Neural progenitor cell (in vitro differentiated cells): ENCODE measurements around the gene GABARAPL1. TPM values are rescaled to one million over a fixed set of nuclear protein-coding genes. Genes with fewer than 3 reads are reported as not detected.

Experiments used
- DNase-seq: peaks from one replicate; pipeline ENCODE4 v3.0.0-alpha.2; 2016; ENCODE audit warnings: low spot score
- H2AFZ ChIP-seq: fragments of 200-600 bp; sonication (generic); replicated peaks from 2 replicates; pipeline ENCODE4 v1.6.1; 2016; ENCODE audit warnings: antibody characterized with exemption
- H3F3A ChIP-seq: fragments of 200-600 bp; sonication (generic); 2 replicates; pipeline ENCODE4 v1.6.1; 2016; ENCODE audit warnings: antibody characterized with exemption, low read depth
- H3K27ac ChIP-seq: fragments of 200-600 bp; sonication (generic); 2 replicates; pipeline ENCODE4 v1.5.1; 2016; ENCODE audit warnings: mild to moderate bottlenecking
- H3K27me3 ChIP-seq: fragments of 200-600 bp; sonication (generic); 2 replicates; pipeline ENCODE4 v1.6.1; 2016; ENCODE audit warnings: mild to moderate bottlenecking, moderate library complexity
- H3K36me3 ChIP-seq: fragments of 200-600 bp; sonication (generic); 2 replicates; pipeline ENCODE4 v1.5.1; 2016
- H3K4me1 ChIP-seq: fragments of 200-600 bp; sonication (generic); 2 replicates; pipeline ENCODE4 v1.6.1; 2016; ENCODE audit warnings: mixed run types
- H3K4me2 ChIP-seq: fragments of 200-600 bp; sonication (generic); 2 replicates; pipeline ENCODE4 v1.6.1; 2016
- H3K4me3 ChIP-seq: fragments of 200-600 bp; sonication (generic); 2 replicates; pipeline ENCODE4 v1.5.1; 2016
- H3K79me2 ChIP-seq: fragments of 200-600 bp; sonication (generic); 2 replicates; pipeline ENCODE4 v1.6.1; 2016; ENCODE audit warnings: low read depth
- H3K9ac ChIP-seq: fragments of 200-600 bp; sonication (generic); 2 replicates; pipeline ENCODE4 v1.6.1; 2016
- H3K9me3 ChIP-seq: fragments of 200-600 bp; sonication (generic); 2 replicates; pipeline ENCODE4 v1.5.1; 2016; ENCODE audit warnings: low read depth
- H4K20me1 ChIP-seq: fragments of 200-600 bp; sonication (generic); 2 replicates; pipeline ENCODE4 v1.6.1; 2016; ENCODE audit warnings: low read depth
- H3K27ac Mint-ChIP-seq: 3 replicates; pipeline ENCODE4 v1.8.0; 2021; ENCODE audit warnings: mixed read lengths
- H3K27me3 Mint-ChIP-seq: 2 replicates; pipeline ENCODE4 v1.8.0; 2022; ENCODE audit warnings: low read depth, mild to moderate bottlenecking, inconsistent platforms, moderate library complexity, mixed read lengths; ENCODE audit not compliant: insufficient read depth
- H3K36me3 Mint-ChIP-seq: 3 replicates; pipeline ENCODE4 v1.8.0; 2021; ENCODE audit warnings: mixed read lengths
- H3K4me1 Mint-ChIP-seq: 3 replicates; pipeline ENCODE4 v1.8.0; 2021; ENCODE audit warnings: mixed read lengths
- H3K4me3 Mint-ChIP-seq: 3 replicates; pipeline ENCODE4 v1.8.0; 2021; ENCODE audit warnings: mild to moderate bottlenecking, moderate library complexity, mixed read lengths
- H3K9me3 Mint-ChIP-seq: 3 replicates; pipeline ENCODE4 v1.8.0; 2020; ENCODE audit warnings: mixed read lengths
- EZH2 ChIP-seq: fragments of 200-600 bp; sonication (generic); IDR thresholded peaks from 2 replicates; pipeline ENCODE4 v1.6.1; 2017; ENCODE audit warnings: antibody characterized with exemption, mild to moderate bottlenecking, moderate library complexity
- EZH2phosphoT487 ChIP-seq: fragments of 200-600 bp; sonication (generic); IDR thresholded peaks from 2 replicates; pipeline ENCODE4 v1.6.1; 2017; ENCODE audit warnings: antibody characterized with exemption
- total RNA-seq: library from RNA; depleted of rRNA; stranded (reverse); fragments of >200 nt; gene quantifications from 2 replicates; pipeline ENCODE4 v1.2.3, GENCODE V29; 2015; ENCODE audit warnings: low replicate concordance
- TF ChIP-seq, protein P1 (sequence below): fragments of 200-600 bp; sonication (generic); IDR thresholded peaks from 2 replicates; pipeline ENCODE4 v1.5.1; 2017; ENCODE audit warnings: antibody characterized with exemption, mild to moderate bottlenecking

The GABARAPL1 gene
- total RNA-seq, 1 donor from 2014 or later = 38.9 TPM

DNA sequence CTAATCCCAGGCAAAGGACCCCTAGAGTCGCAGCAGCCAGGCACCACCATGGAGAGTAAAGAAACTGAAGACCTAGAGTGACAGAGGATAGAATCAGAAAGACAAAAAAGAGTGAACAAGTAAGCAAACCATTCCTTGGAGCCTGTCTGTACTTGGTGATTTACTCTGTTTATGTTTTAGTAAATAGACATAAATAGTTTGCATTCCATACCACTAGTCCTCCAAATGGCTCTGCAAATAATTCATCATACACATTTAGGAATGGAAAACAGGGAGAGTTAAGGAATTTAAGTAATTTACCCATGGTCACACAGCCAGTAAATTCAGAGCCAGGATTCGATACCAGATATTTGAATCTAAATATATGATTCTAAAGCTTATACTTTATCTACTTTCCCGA is 43.6 kb upstream of the GABARAPL1 start:
- no peak overlapping the region for H3K27ac Mint-ChIP-seq

DNA sequence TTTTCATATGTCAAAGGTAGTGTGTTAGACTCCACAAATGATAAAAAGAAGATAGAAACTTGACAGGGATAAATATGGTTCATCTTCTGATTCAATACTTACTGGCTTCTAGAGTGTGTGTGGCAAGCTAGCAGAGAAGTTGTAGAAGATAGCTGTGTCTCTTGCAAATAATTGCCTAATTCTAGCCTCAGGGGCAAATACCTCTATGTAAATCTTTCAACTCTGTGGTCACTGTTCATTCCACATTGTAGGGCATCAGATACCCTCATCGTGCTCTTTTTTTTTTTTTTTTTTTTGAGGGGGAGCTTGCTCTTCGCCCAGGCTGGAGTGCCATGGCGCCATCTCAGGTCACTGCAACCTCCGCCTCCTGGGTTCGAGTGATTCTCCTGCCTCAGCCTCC is 42.5 kb upstream of the GABARAPL1 start:
- Mint-ChIP-seq H3K4me3 (no peak overlapping the region), H3K27me3 (peaks cover 3% of the 10 kb centered on the region), H3K27ac (no peak overlapping the region), H3K9me3 (no peaks in the 10 kb centered on the region), H3K36me3 (no peaks in the 10 kb centered on the region), H3K4me1 (peaks cover 3% of the 10 kb centered on the region)
- Histone ChIP-seq H3K4me1 (no peaks in the 10 kb centered on the region), H3K79me2 (no peaks in the 10 kb centered on the region), H3K9me3 (no peaks in the 10 kb centered on the region), H3K4me2 (no peak overlapping the region), H3K4me3 (no peak overlapping the region), H3K27ac (no peak overlapping the region), H2AFZ (no peak overlapping the region), H3K36me3 (no peaks in the 10 kb centered on the region), H4K20me1 (no peaks in the 10 kb centered on the region), H3K27me3 (no peaks in the 10 kb centered on the region), H3F3A (no peaks in the 10 kb centered on the region), H3K9ac (no peak overlapping the region)
- DNase-seq = no peak
- TF ChIP-seq EZH2phosphoT487 (no peak), EZH2 (no peak)
- TF ChIP-seq, protein P1, sequence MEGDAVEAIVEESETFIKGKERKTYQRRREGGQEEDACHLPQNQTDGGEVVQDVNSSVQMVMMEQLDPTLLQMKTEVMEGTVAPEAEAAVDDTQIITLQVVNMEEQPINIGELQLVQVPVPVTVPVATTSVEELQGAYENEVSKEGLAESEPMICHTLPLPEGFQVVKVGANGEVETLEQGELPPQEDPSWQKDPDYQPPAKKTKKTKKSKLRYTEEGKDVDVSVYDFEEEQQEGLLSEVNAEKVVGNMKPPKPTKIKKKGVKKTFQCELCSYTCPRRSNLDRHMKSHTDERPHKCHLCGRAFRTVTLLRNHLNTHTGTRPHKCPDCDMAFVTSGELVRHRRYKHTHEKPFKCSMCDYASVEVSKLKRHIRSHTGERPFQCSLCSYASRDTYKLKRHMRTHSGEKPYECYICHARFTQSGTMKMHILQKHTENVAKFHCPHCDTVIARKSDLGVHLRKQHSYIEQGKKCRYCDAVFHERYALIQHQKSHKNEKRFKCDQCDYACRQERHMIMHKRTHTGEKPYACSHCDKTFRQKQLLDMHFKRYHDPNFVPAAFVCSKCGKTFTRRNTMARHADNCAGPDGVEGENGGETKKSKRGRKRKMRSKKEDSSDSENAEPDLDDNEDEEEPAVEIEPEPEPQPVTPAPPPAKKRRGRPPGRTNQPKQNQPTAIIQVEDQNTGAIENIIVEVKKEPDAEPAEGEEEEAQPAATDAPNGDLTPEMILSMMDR = no peak

More for the DNA sequence above, 43.6 kb upstream of the GABARAPL1 start:
- H3K9ac ChIP-seq = no peak overlapping the region
- no peaks in the 10 kb centered on the region for H3F3A ChIP-seq
- Mint-ChIP-seq H3K4me1 (peaks cover 3% of the 10 kb centered on the region), H3K4me3 (no peak overlapping the region), H3K36me3 (no peaks in the 10 kb centered on the region), H3K27me3 (peaks cover 3% of the 10 kb centered on the region), H3K9me3 (no peaks in the 10 kb centered on the region)
- no peak overlapping the region for H2AFZ ChIP-seq
- no peak overlapping the region for H3K4me2 ChIP-seq
- no peak for DNase-seq
- H4K20me1 ChIP-seq = no peaks in the 10 kb centered on the region
- TF ChIP-seq EZH2 = no peak
- TF ChIP-seq EZH2phosphoT487 = no peak
- TF ChIP-seq, protein P1 = no peak
- no peaks in the 10 kb centered on the region for H3K79me2 ChIP-seq
- H3K27ac ChIP-seq = no peak overlapping the region
- no peak overlapping the region for H3K4me3 ChIP-seq
- no peaks in the 10 kb centered on the region for H3K4me1 ChIP-seq
- no peaks in the 10 kb centered on the region for H3K36me3 ChIP-seq
- no peaks in the 10 kb centered on the region for H3K27me3 ChIP-seq
- no peaks in the 10 kb centered on the region for H3K9me3 ChIP-seq

DNA sequence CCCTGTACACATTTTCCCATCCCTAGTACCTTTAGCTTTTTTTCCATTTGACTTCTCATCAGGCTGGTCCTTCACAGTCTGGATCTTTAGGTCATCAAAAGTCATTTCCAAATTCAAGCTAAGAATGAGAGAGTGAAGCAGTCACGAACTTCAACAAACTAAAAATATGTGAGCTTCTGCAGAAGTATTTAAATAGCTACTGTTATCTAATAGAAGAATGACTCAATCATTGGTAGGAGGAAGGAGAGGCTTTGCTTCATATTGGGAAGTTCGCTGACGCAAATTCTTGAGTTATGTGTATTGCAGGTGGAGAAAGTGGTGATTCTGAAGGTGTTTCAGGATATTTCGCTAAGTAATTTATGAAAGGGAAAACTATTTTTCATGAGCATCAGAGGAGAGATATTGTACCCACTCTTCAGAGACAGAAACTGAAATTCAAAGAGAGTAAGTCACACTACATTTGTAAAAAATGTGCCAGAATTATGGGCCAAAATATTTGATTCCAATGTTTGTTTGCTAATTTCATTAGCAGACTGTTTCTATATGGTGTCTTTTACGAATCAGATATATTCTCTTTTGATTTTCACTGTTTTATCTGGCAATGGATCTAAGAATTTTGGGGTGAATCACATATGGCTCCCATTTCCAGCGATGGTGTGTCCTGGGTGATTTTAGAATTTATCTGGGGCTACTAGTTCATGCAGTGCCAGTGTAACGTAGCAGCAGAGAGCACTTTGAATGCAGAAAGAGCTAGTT is 40.5 kb upstream of the GABARAPL1 start, which contains the start of gene OLR1:
Gene OLR1 (minus strand): TSS at position 160 of the 756 bp plus-strand sequence. CDS start 55 bp downstream, at position 105.
- Mint-ChIP-seq H3K36me3 (no peaks in the 10 kb centered on the region), H3K9me3 (no peaks in the 10 kb centered on the region), H3K4me1 (peaks cover 3% of the 10 kb centered on the region), H3K27ac (no peak within 1 kb of the TSS), H3K4me3 (no peak within 1 kb of the TSS), H3K27me3 (peaks cover 3% of the 10 kb centered on the region)
- no peak within 1 kb of the TSS for H3K9ac ChIP-seq
- H2AFZ ChIP-seq = no peak within 1 kb of the TSS
- H3K27ac ChIP-seq = no peak within 1 kb of the TSS
- no peaks in the 10 kb centered on the region for H3K9me3 ChIP-seq
- H3F3A ChIP-seq = no peaks in the 10 kb centered on the region
- H3K36me3 ChIP-seq = no peaks in the 10 kb centered on the region
- no peaks in the 10 kb centered on the region for H4K20me1 ChIP-seq
- no peaks in the 10 kb centered on the region for H3K79me2 ChIP-seq
- H3K4me1 ChIP-seq = no peaks in the 10 kb centered on the region
- TF ChIP-seq, protein P1 = no peak
- H3K4me3 ChIP-seq = no peak within 1 kb of the TSS
- H3K4me2 ChIP-seq = no peak within 1 kb of the TSS
- no peaks in the 10 kb centered on the region for H3K27me3 ChIP-seq
- DNase-seq = no peak
